GM21723 (cell line): Measurements from ENCODE around the gene DENND1A.
"Not testable (repeated sequence)": the region's sequence is repeated elsewhere in the genome, so short reads cannot be mapped to it uniquely, and the experiment has no call there.

ENCODE experiments used
- ATAC-seq: cut with Tn5 transposase; IDR thresholded peaks from one replicate; pipeline ENCODE4 v1.9.1; 2021; ENCODE audit warnings: mild to moderate bottlenecking, moderate library complexity; ENCODE audit not compliant: unreplicated experiment

The DENND1A gene

DNA sequence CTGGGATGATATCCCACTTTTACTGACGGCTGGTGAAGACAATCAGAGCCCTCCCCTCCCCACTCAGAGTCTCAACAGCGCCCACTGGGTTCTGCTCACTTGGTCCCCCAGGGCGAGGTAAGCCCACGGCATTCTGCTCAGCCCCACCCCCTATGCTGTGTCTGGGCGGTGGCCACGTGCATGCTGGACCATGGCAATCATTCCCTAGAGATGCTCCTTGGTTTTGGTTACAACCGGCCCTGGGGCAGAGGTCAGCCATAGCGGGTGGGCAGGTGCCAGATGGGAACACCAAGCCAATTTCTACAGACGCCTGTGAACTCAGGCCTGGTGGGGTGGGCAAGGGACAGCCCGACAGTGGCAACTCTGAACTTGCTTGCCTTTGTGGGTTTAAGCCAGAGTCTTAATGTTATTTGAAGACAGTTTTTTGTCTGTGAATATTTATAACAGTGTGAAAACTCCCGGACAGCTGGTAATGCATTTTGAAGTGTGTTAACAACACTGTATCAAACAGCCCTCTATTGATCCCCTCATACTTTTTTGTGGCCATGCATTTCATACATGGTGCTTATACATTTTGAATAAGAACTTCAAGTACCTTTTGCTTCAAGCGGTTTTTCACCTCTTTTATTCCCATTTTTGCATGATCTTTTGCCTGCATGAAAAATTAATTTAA lies 479.7 kb downstream of the DENND1A start:
- no peak for ATAC-seq

DNA sequence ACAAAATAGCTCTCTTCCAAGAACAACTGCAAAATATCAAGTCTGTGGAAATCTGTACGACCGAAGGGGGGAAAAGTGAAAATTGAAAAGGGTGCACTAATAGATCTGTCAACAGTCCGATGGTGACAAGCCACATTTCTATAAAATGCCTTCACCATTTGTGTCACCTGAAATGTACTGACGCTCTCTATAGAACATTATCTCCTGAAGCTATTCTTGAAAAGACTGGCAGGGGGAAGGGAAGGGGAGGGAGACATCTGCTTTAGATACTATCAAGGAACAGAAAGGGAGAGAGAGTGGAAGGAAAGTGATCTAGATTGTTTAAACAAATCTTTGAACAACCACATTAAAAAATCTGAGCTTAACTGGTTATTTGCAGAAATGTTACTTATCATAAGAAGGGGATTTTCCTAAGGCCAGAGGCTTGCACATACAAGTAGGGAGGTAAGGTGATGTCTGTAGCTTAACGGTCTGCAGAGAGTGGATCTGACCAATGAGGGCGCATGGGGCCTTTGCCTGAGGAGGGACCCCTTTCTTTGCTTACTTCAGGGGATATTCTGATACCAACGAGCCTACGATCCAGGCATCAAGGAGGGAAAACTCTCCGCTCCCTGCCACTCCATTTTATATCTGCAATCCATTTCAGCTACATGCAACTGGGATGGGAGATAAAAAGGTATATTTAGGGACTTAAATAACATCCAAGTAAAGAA lies 481.8 kb downstream of the DENND1A start:
- no peak for ATAC-seq

DNA sequence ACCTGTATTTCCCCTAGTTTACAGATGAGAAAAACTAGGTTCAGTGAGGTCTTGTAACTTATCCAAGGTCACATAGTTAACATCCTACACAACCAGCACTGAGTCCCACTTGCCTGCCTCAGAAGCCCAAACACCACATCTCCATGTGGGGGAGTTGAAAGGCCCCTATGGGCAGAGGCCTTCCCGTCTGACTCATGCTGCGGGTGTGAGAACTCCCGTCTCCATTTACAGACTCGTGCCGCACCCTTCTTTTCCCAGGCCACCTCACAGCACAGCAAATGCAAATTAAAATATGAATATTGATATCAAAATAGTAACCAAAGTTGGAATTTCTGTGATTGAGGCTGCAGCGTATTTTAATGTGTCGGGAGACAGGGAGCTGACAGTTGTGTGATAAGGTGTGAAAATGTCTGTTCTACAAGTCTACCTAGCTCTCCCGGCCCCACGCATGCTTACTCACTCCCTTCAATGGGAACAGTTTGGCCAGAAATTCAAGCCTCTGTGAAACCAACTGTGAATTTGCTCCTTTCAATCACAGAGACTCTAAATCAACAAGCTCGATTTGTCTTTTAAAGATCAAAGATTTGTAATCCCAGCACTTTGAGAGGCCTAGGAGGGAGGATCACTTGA lies 483.8 kb downstream of the DENND1A start:
- no peak for ATAC-seq

DNA sequence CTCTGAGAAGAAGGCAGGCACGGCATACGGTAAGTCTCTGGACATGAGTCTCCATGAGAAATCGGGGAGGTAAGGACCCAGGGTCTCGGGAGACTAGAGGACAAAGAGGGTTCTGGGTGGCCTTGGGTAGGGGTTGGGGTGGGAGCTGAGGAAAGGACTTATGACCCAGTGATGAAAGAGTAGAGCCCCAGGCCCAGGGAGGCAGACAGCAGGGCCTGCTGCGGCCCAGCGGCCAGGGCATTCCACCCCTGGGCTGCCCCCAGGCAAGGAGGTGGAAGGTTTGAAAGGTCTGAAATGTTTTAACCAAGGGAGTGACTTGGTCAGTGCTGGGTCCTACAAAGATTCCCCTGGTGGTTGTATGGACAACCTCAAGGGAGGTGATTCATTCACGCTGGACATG lies 484.8 kb downstream of the DENND1A start:
- no peak for ATAC-seq

DNA sequence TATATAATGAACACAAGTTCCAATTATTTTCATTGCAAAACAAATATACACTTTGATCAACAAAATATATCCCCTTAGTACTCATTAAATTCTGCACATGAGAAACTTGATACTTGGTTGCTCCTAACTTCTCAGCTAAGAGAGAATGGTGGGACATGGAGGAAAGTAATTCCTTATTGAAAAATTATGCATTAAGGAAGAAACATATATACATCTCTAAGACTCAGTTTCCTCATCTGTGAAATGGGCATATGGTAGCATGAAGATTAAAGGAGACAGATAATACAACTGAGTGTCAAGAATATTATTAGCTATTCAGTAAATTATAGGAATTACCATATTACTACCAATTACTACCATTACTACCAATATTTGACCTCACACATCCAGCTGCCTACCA lies 488.2 kb downstream of the DENND1A start:
- ATAC-seq = no peak

DNA sequence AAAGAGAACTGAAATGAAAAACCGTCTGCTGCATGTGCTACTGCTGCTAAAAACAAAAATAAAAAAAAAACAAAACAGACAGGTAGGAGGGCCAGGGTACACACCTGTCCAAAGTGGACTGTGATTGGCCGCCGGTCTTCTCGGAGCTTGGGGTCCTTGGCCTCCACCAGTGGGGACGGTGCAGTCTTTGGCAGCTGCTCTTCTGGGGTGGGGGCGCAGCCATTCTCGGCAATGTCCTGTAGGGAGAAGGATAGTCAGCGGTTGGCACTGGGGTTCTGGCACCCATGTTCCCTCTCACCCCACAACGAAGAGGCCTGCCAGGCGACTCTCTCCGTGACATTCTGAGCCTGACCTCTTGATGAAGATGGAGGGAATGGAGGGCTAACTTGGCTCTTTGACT lies 489.7 kb downstream of the DENND1A start:
- ATAC-seq = no peak

DNA sequence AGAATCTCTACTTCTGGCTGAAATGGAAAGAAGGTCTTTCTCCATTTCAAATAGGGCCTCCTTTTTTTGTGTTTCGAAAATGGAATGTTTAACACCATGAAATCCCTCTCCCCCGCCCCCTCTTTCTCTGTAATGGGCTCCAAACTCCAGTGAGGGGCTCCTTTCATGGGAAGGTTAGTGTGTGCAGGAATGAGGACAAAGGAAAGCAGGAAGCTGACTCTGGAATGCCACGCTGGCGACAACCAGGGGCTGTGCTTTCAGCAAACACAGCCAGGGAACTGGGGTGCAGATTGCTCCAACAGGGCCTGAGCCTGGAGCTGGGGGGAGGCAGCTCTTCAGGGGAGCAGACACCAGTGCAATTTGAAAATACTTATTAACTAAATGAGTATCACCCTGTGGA lies 491.1 kb downstream of the DENND1A start:
- no peak for ATAC-seq

DNA sequence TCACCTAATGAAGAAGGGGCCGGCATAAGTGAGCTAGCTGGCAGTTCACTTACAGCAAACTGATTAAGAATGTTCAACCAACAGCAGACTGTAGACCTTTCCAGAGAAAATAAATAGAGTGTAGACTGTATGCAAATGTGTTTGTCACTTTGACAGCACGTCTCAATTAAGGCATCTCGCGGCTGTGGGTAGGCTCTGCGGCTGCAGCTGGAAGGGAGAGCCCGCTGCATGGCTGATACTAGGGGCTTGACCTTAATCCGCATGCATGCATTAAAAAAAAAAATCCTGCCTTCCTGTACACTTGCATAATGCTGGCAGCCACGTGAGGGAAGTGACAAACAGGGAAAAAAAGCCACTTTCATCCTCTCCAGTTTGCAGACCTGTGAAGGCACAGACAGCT lies 491.6 kb downstream of the DENND1A start:
- ATAC-seq = no peak

DNA sequence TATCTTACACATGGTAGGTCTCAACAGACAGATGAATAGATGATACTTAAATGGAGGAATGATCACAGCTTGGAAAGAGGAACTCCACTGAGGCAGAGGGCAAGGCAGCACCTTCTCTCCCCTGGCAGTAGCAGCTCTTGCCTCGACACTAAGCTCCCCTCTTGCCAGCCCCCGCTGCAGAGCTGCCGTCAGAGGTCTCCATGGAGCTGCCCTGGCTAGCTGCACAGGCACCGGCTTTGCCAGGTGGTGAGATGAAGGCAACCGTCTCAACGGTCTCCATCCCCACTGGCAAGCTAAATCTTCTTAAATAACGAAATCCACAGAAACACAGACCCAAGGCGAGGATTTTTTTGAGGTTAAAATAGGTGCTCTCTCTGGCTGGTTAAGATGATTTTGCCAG lies 492.7 kb downstream of the DENND1A start:
- ATAC-seq = no peak

DNA sequence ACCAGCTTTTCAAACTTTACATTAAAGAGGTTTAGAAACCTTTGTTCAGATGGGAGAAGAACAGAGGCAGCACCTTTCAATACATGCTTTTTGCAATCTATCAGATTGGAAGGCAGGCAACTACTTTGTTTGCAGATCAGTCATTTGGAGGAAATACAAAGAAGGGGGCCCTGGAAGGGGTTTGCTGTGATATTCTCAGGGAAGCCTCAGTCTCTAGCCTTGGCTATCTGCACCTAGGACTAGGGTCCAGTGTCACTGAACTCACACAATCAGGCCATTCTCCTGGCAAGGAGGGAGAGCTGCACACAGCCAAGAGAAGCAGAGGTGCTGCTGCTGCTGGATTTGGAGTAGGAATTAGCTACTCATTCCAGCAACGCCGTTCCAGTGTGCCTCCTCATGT lies 494.5 kb downstream of the DENND1A start:
- ATAC-seq = no peak

DNA sequence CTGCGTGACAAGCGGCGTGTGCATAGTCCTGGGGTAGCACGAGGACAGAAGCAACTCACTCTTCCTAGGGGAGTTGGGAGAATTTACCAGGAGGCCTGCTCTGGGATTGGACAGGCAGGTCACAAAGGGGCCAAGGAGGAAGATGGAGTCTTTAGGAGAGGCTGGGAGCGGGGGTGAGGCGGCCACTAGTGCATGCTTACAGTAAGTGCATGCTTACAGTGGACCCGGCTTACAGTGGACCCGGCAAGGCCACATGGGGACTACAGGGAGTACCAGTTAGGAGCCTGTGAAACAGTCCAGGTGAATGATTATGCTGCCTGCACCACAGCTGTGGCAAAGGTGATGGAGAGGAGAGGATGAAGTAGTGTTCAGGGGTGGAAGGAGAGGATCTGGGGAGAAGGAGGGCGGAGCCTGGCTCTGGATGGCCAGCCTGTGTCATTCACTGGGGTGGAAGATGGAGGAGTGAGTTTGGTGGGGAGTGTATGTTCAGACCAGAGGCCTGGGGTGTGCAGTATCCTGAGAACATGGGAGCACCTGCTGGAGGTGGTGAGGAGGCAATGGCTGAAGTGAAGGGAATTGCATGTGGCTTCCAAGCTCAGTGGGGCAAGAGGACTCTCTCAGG lies 495.2 kb downstream of the DENND1A start:
- ATAC-seq = no peak

DNA sequence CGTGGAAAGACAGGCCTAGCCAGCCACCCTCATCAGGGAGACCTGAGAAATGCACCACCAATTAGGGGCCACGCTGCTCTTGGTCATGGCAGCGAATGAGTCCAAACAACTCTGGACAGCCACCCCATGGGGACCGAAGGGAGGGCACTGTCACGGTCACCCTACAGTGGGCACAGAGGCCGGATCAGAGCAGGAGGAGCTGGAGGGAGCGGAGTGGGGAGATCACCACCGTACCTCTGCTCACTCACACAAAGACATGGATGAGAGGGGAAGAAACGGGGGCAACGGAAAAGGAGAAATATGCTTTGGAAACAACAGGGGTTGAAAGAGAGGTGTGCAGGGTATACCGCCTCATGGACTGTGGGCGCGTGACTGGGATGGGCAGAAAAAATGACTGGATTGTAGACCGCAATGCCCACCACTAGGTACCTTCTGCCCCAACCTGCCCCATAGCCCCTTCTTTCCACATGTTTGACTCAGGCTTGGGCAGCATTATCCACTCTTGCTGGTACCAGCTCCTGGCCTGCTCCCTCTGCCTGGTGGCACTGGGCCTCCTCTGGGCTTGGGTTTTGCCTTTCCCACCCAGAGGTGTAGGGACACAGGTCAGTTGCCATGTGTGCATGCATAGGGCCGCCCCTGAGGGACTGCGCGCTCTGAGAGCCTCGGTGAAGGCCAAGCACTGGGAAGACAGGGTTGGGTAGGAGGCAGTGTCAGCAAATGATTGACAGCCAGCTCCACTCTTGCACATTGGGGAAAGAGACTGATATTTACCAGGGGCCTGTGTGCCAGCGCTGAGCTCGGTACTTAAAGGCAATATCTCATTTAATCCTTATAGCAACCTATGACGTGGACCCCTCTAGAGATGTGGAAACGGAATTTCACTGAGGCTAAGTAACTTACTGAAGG lies 497.3 kb downstream of the DENND1A start:
- no peak for ATAC-seq

DNA sequence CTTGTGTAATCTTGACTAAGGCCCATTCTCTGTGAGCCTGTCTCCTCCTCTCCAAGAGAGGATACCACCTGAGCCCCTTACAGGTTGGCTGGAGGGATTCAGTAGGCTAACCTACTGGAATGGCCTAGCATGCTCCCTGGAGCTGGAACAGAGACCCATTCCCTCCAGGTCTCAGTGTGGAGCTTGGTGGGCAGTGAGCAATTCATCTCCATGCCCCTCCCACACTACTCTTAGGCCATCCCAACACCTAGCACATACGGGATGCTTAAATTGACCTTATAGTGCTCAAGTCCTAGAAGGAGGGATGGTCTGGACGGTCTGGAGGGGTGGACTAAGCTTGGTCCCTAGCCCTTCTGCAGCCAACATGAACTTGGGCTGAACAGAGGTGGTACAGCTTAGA lies 498.3 kb downstream of the DENND1A start:
- no peak for ATAC-seq

DNA sequence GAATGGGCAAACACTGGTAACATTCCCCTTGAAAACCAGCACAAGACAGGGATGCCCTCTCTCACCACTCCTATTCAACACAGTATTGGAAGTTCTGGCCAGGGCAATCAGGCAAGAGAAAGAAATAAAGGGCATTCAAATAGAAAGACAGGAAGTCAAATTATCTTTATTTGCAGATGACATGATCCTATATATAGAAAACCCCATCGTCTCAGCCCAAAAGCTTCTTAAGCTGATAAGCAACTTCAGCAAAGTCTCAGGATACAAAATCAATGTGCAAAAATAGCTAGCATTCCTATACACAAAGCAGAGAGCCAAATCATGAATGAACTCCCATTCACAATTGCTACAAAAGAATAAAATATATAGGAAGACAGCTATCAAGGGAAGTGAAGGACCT lies 501.5 kb downstream of the DENND1A start:
- ATAC-seq = not testable (repeated sequence)

DNA sequence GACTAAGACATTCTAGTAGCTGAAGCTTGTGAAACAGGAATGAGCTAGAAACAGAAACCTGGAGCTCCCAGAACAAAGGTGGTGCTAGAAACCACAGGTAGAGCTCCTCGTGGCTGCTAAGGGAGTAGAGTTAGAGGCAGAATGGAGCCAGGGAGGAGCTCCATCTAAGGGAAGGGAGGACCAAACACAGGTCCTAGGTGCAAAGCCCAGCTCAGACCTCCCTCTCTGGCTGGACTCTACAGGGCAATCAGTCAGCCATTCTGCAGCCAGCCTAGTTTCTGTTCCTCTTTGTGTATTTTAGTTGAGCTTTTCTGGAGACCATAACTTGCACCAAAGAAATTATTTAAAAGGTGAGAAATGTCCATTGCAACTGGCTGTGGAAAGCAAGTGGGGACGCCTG lies 503.5 kb downstream of the DENND1A start:
- no peak for ATAC-seq

DNA sequence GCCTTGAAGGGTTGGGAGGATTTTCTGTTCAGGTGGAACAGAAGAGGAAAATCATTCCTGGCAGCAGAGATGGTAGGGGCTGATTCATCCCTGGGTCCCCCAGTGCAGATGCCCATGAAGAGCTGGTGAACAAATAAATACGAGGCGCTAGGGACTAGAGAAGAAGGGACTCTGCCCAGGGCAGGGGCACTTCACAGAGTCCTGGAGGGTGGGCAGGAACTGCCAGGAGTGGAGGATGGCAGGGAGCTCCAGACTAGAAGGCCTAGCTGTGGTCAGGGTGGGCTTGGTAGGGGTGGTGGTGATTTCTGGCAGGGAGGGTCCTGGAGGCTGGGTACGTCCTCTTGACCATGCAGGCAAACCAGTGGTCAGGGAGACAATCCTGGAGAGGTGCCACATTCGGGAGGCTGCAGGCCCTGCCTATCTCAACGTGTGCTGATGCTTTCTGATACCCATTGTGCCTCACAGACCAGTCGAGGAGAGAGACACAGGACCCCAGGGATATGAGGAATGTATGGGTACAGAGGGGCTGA lies 504.0 kb downstream of the DENND1A start:
- ATAC-seq = no peak

DNA sequence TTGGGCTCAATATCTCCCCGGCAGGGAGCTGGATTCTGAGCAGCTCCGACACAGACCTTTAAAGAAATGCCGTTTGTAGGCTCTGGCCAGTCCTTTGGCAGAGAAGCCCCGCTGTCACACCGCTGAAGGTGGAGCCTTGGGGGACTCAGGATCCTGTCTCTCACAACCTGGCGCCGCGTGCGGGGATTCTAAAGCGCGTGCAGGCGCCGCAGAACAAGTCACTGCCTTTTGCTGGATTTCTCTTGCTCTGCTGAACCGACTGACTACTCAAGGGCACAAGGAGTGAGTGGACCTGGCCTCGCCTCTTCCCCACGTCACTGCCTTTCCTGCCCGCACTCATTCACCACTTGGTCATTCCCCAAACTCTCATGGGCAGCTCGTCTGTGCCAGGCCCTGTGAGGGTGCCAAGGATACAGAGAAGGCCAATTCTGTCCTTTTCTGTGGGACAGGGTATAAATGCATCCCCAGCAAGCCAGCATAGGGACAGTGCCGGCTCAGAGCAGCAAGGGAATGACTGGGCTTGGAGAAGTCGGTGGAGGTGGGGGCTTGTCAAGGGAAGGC lies 504.6 kb downstream of the DENND1A start:
- ATAC-seq = no peak

DNA sequence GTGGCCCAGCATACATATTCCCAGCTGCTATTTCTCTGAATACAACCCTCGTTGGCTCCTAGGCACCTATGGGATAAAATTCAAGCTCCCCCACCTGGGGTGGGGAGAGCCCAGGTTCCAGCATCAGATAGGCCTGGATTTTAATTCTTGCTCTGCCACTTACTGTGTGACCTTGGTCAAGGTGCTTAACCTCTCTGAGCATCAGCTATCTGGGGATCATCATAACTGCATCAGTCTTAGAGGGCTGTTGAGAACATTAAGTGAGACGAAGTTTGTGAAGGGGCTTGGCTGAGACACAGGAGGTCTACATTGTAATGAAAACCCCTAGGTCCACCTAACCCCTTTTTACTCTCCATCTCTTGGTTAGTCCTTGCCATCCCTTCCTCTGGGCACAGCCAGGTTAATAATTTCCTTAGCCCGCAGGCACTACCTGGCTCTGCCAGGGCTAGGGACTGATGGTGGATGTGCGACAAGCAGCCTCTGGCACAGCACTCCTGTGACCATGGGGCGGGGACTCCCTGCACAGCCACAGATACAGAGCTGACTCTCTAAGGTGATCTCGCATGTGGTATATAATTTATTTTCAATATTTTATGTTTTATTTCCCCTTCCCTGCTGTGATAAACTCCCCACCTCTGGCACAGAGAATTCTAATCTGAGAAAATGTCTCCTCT lies 505.2 kb downstream of the DENND1A start:
- ATAC-seq = no peak

DNA sequence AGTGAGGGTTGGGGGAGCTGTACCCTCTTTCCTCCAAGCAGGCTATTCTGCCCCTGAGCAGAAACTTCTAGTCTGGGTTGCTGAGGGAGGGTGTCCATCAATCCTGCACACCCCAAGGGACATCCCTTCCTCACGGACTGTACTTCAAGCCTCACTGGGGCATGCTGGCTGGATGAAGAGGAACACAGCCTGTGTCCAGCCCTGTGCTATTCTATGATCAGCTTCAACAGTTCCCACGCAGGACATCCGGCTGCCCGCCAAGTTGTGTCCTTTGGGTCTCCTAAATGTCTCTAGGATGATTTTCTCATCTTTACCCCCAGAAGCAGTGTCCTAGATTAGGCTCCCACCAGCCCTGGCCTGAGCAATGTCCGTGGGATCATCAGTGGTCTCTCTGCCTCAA lies 505.8 kb downstream of the DENND1A start:
- ATAC-seq = no peak

DNA sequence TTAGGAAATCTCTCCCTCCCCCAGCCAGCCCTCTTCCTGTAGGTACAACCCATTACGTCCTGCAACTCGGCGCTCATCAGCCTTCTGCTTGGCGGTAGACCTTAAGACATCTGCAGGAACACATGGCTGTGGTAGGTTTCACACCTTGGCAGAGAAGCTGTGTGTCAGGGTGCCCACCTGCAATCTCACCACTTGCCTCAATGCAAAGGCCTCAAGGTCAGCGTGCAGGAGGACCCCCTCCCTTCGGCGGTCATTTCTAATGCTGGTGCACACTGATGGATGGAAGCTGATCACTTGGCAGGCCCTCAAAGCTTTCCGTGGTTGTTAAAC lies 506.6 kb downstream of the DENND1A start:
- no peak for ATAC-seq
